ENCODE results near the gene SMIM13. TPM values are rescaled to one million over a fixed set of nuclear protein-coding genes. Genes with fewer than 3 reads are reported as not detected.

The SMIM13 gene
- total and polyA plus RNA-seq, 4 donors, result 2.9 to 14.7 (median 5.7) TPM

DNA sequence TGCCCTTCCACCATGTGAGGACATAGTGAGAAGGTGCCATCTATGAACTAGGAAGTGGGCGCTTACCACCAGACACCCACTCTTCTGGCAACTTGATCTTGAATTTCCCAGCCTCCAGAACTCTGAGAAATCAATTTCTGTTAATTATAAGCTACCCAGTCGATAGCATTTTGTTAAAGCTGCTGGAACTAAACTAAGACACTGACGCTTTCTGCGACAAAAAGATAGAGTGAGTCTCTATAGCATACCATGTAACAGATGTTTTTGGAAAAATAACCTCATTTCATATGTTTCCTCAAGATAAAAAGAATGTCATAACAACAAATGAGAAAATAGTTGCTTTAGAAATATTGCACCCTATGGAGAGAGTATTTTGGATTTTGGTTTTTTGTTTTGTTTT is 15.4 kb upstream of the SMIM13 start:
- Histone ChIP-seq H3K9ac (ENCODE audit: insufficient read depth in 1 of 2, low read length in 2 of 2) (no peak overlapping the region), H3K4me1 (ENCODE audit: control insufficient read depth in 5 of 5, insufficient read depth in 5 of 5, low read length in 5 of 5) (no peaks in the 10 kb centered on the region), H3K4me3 (no peak overlapping the region), H3K36me3 (ENCODE audit: control insufficient read depth in 4 of 4, insufficient read depth in 4 of 4, low read length in 4 of 4) (no peaks in the 10 kb centered on the region), H3K27ac (ENCODE audit: low read depth in 1 of 2, low read length in 1 of 2) (no peak overlapping the region), H3K9me3 (ENCODE audit: control insufficient read depth in 4 of 4, insufficient read depth in 3 of 4, low read length in 3 of 4) (no peaks in the 10 kb centered on the region), H3K27me3 (ENCODE audit: control insufficient read depth in 3 of 3, insufficient read depth in 3 of 3, low read length in 2 of 3) (no peaks in the 10 kb centered on the region)
- ATAC-seq (ENCODE audit: insufficient read depth, low FRiP score) (no peak), DNase-seq (no peak)
- WGBS, 2 donors, result 90 to 95% methylated on average over 4 of the region's 4 CpGs
- TF ChIP-seq, protein P1, sequence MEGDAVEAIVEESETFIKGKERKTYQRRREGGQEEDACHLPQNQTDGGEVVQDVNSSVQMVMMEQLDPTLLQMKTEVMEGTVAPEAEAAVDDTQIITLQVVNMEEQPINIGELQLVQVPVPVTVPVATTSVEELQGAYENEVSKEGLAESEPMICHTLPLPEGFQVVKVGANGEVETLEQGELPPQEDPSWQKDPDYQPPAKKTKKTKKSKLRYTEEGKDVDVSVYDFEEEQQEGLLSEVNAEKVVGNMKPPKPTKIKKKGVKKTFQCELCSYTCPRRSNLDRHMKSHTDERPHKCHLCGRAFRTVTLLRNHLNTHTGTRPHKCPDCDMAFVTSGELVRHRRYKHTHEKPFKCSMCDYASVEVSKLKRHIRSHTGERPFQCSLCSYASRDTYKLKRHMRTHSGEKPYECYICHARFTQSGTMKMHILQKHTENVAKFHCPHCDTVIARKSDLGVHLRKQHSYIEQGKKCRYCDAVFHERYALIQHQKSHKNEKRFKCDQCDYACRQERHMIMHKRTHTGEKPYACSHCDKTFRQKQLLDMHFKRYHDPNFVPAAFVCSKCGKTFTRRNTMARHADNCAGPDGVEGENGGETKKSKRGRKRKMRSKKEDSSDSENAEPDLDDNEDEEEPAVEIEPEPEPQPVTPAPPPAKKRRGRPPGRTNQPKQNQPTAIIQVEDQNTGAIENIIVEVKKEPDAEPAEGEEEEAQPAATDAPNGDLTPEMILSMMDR (IDR thresholded peaks at IDR 0.05; ENCODE audit: control extremely low read depth, extremely low read depth), result no peak

DNA sequence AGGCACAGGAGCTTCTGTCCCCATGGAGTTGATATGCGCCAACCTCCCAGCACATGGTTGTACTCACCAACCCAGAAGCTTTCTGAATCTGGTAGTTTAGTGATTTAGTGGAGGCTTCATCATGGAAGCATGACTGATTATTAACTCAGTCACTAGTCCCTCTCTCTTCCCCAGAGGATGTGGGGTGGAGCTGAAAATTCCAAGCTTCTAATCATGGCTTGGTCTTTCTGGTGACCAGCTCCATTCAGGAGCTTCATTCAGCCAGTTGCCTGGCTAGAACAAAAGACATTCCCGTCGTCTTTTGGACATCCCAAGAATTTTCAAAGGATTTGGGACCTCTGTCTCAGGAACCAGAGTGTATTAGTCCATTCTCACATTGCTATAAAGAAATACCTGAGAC is 13.3 kb upstream of the SMIM13 start:
- Histone ChIP-seq H3K27me3 (ENCODE audit: control insufficient read depth in 3 of 3, insufficient read depth in 3 of 3, low read length in 2 of 3) (no peaks in the 10 kb centered on the region), H3K27ac (ENCODE audit: low read depth in 1 of 2, low read length in 1 of 2) (no peak overlapping the region), H3K36me3 (ENCODE audit: control insufficient read depth in 4 of 4, insufficient read depth in 4 of 4, low read length in 4 of 4) (no peaks in the 10 kb centered on the region), H3K4me1 (ENCODE audit: control insufficient read depth in 5 of 5, insufficient read depth in 5 of 5, low read length in 5 of 5) (no peaks in the 10 kb centered on the region), H3K4me3 (no peak overlapping the region), H3K9ac (ENCODE audit: insufficient read depth in 1 of 2, low read length in 2 of 2) (no peak overlapping the region), H3K9me3 (ENCODE audit: control insufficient read depth in 4 of 4, insufficient read depth in 3 of 4, low read length in 3 of 4) (no peaks in the 10 kb centered on the region)
- 59 to 79% methylated on average over 3 of the region's 3 CpGs for WGBS, 2 donors
- TF ChIP-seq, protein P1 (IDR thresholded peaks at IDR 0.05; ENCODE audit: control extremely low read depth, extremely low read depth), result no peak
- ATAC-seq (ENCODE audit: insufficient read depth, low FRiP score), result no peak
- DNase-seq, result no peak

DNA sequence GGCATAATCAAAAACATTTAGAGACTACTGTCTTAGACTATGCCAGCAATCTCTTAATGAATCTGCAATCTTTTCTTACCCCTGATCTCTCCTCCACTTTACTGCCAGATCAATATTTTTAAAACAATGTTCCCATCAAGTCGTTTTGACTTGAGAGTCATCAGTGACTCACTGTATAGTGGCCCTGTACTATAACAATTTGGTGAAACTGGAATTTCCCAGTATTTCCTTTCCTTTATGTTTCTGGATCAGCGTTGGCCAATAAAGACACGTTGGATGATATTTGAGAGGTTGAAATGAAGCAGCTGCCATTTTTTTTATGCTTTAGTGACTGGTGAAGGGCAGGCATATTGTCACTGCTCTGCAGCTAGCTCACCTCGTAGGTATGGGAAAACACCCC is 10.1 kb upstream of the SMIM13 start:
- Histone ChIP-seq H3K36me3 (ENCODE audit: control insufficient read depth in 4 of 4, insufficient read depth in 4 of 4, low read length in 4 of 4) (no peaks in the 10 kb centered on the region), H3K27ac (ENCODE audit: low read depth in 1 of 2, low read length in 1 of 2) (no peak overlapping the region), H3K9ac (ENCODE audit: insufficient read depth in 1 of 2, low read length in 2 of 2) (no peak overlapping the region), H3K4me3 (no peak overlapping the region), H3K4me1 (ENCODE audit: control insufficient read depth in 5 of 5, insufficient read depth in 5 of 5, low read length in 5 of 5) (no peaks in the 10 kb centered on the region), H3K27me3 (ENCODE audit: control insufficient read depth in 3 of 3, insufficient read depth in 3 of 3, low read length in 2 of 3) (no peaks in the 10 kb centered on the region), H3K9me3 (ENCODE audit: control insufficient read depth in 4 of 4, insufficient read depth in 3 of 4, low read length in 3 of 4) (peaks cover 0 to 1% (median 0%) of the 10 kb centered on the region in 4 donors)
- TF ChIP-seq, protein P1 (IDR thresholded peaks at IDR 0.05; ENCODE audit: control extremely low read depth, extremely low read depth), result no peak
- ATAC-seq (ENCODE audit: insufficient read depth, low FRiP score) (no peak), DNase-seq (no peak)
- WGBS, 2 donors, result 77 to 87% methylated on average over 4 of the region's 4 CpGs

DNA sequence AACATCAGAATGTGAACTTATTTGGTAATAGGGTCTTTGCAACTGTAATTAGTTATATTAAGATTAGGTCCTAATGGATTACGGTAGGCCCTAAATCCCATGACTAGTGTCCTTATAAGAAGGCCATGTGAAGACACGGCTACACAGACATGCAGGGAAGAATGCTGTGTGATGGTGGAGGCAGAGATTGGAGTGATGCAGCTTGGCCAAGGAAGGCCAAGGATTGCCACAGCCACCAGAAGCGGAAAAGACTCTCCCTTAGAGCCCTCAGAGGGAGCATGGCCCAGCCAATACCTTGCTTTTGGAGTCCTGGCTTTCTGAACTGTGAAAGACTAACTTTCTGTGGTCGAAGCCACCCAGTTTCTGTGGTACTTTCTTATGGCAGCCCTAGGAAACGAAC is 9.7 kb upstream of the SMIM13 start:
- H3K4me3 ChIP-seq, result no peak overlapping the region
- H3K27ac ChIP-seq (ENCODE audit: low read depth in 1 of 2, low read length in 1 of 2), result no peak overlapping the region
- 93 to 97% methylated on average over 5 of the region's 5 CpGs for WGBS, 2 donors
- no peaks in the 10 kb centered on the region for H3K27me3 ChIP-seq (ENCODE audit: control insufficient read depth in 3 of 3, insufficient read depth in 3 of 3, low read length in 2 of 3)
- DNase-seq (no peak), ATAC-seq (ENCODE audit: insufficient read depth, low FRiP score) (no peak)
- no peaks in the 10 kb centered on the region for H3K4me1 ChIP-seq (ENCODE audit: control insufficient read depth in 5 of 5, insufficient read depth in 5 of 5, low read length in 5 of 5)
- peaks cover 0 to 1% (median 0%) of the 10 kb centered on the region in 4 donors for H3K9me3 ChIP-seq (ENCODE audit: control insufficient read depth in 4 of 4, insufficient read depth in 3 of 4, low read length in 3 of 4)
- TF ChIP-seq, protein P1 (IDR thresholded peaks at IDR 0.05; ENCODE audit: control extremely low read depth, extremely low read depth), result no peak
- no peaks in the 10 kb centered on the region for H3K36me3 ChIP-seq (ENCODE audit: control insufficient read depth in 4 of 4, insufficient read depth in 4 of 4, low read length in 4 of 4)
- no peak overlapping the region for H3K9ac ChIP-seq (ENCODE audit: insufficient read depth in 1 of 2, low read length in 2 of 2)

All from lung (tissue), 12 donors.